Activated T-cell treated with anti-CD3 and anti-CD28 coated beads for 1 hour (primary cell): ENCODE results near the gene CDH1.
"Not testable (repeated sequence)": the region's sequence is repeated elsewhere in the genome, so short reads cannot be mapped to it uniquely, and the experiment has no call there.

Experiments used
- DNase-seq: peaks from one replicate; pipeline ENCODE4 v3.0.0-alpha.2; 2020; ENCODE audit warnings: low read depth

CDH1 gene

DNA sequence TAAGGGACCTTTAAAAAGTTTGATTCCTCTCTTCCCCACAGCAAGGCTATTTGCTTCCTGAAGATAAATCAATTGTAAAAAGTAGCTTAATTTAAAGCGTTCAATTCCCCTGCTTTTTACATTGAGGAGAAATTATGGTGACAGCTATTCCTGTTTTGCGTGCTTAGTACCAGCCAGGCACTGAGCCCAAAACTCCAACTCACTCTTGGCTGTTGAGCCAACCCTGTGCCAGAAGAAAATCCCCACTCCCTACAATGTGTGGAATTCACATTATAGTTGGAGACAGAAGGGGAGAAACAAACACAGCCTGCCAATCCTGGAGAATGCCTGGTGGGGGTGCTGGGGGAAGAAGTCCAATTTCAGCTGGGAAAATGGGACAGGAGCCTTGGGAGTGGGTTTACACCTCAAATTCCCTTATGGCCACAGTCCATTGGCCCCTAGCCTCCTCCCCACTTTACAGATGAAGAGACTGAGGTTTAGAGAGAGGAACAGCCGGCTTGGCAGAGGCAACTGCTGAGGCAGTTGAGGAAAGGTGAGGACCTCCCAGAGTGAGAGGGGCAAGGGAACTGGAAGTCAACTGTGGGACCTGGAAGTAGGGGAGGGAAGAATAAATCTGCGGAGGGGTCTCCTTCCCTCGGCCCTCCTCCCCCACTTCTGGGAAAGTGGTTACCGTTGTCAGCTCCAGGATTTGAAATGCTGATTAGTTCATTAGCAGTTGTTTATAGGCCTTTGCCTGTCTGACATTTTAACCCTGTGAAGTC is 26.1 kb downstream of the CDH1 start:
- no peak for DNase-seq

DNA sequence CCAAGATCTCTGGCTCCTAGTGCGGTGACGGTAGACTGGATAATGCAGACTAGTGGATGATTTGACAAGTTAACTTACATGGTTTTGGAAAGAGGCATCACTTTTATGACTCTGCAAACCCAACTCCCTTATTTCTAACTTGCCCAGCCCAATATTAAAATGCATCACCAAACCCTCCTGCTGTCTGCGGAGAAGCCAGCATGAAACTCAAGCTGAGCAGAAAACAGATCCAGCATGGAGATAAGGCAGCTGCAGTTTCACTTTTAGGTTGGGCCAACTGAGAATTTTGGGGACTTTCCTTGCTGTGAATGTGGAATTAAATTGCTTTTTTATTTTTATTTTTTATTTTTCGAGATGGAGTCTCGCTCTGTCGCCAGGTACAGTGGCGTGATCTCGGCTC is 27.8 kb downstream of the CDH1 start:
- no peak for DNase-seq

DNA sequence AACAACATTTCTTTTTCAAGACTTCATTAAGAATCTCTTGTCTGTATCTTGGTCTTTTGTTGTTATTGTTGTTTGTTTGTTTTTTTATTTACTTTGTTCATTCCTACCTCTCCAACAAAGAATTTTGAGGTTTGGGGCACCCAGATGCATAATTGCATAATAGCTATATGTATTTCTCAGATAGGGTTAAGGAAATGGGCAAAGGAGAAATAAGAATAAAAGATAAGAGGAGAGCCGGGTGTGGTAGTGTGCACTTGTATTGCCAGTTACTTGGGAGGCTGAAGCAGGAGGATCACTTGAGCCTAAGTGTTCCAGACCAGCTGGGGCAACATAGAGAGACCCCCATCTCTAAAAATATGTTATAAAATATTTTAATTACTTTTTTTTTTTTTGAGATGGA is 30.5 kb downstream of the CDH1 start:
- no peak for DNase-seq

DNA sequence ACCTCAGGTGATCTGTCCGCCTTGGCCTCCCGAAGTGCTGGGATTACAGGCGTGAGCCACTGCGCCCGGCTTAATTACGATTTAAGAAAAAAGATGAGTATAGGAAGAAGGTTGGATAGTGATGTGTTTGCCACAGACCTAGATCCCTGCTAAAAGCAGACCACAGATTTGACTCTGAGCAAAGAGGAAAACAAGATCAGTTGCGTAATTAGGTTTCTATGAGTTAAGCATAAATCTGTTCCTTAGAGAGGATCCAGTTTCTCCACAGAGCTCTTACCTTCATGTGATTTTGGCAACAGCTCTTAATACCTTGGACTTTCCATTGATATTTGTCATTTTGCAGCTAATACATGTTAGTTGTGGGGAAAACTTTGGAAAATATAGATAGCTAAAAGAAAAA is 31.1 kb downstream of the CDH1 start:
- DNase-seq = no peak

DNA sequence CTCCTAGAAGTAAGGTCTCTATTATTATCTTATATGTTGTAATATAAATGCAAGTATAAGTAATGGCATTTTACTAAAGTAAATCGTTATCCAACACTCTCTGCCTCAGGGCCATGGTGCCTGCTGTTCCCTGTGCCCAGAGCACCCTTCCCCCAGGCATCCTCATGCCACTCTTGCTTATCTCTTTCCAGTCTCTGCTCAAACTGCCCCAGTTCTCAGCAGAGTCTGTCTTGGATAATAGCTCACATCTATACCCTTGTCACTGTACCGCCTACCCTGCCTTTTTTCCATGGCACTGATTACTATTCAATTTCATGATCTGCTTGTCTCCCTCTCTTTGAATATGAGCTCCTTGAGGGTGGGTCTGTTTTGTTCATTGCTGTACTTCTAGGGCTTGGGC is 31.7 kb downstream of the CDH1 start:
- DNase-seq = no peak

DNA sequence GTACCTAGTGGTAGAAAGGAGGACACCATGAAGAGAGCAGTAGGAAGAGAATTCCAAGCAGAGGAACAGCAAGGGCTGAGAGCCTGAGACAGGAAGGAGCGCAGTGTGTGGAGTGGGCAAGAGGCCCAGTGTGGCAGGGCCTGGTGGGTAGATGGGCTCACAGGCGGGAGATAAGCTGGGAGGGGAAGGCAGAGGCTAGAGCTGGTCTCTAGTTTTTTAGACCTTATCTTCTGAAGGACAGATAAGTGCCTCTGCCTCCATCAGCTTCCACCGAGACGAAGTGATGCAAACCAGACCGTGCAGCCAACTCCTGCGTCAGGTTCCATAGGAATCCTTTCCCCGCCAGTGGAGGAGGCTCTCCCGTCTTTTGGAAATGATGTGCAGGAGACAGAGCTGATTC is 33.6 kb downstream of the CDH1 start:
- DNase-seq = no peak

DNA sequence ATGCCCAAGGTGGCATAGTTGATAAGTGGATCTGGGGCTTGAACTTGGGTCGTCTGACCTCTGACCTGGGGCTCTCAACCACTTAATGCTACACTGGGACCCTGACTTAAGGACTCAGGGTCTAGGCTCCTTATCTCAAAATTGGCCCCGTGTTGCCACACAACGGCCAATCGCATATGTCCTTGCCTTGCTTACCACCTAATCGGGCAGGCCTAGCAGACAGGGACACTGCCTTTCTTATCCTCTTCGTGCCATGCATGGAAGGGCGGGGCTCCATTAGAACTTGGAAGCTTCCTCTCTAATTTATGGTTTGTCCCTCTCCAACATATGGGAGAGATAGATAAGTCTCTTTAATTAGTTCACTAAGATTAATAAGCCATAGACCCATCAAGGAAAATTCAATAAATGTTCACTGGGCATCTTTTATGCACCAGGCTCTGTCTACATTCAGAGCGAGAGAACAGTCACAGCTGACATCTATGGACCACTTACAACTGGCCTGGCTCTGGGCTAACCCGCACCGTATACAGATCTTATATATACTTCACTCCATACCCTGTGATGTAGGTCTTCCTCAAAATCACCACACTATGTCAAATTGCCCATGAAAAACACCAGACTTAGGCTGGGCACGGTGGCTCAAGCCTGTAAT is 35.1 kb downstream of the CDH1 start:
- DNase-seq = no peak

DNA sequence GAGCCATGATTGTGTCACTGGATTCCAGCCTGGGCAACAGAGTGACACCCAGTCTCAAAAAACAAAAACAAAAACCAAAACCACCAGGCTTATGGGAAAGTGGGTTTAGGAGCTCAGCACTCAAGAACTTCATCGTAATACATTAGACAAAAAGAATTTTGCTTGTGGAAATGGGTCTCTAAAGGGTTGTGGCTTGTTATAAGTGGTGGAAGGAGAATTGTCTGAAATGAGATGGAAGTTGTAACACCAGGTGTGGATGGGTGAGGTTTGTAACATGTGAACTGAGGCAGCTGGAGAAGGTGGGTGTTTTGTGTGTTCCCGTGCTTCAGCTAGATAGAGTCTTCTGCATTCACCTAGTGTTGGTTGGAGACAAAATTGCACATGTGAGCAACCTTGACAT is 35.8 kb downstream of the CDH1 start:
- no peak for DNase-seq

DNA sequence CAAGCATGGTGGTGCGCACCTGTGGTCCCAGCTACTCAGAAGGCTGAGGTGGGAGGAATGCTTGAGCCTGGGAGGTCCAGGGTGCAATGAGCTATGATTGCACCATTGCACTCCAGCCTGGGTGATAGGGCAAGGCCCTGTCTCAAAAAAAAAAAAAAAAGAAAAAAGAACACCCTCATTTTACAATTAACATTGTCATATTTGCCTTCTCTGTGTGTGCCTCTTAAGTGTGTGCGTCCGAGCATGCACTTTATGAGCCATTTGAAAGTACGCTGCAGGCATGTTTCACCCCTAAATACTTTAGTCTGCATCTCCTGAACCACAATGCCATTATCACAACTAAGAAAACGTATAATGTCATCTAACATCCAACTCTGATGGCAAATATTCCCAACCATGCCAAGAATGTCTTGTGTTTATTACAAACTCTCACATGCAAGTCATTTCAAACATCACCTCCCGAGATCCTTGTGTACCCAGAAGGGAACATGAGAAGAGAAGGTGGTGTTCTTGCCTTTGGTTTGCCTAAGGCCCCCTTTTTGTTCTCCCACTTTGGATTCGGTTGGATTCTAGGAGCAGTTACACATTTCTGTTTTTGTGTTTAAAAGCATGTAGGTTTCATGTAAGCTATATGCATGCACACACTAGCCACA is 38.0 kb downstream of the CDH1 start:
- DNase-seq = no peak

DNA sequence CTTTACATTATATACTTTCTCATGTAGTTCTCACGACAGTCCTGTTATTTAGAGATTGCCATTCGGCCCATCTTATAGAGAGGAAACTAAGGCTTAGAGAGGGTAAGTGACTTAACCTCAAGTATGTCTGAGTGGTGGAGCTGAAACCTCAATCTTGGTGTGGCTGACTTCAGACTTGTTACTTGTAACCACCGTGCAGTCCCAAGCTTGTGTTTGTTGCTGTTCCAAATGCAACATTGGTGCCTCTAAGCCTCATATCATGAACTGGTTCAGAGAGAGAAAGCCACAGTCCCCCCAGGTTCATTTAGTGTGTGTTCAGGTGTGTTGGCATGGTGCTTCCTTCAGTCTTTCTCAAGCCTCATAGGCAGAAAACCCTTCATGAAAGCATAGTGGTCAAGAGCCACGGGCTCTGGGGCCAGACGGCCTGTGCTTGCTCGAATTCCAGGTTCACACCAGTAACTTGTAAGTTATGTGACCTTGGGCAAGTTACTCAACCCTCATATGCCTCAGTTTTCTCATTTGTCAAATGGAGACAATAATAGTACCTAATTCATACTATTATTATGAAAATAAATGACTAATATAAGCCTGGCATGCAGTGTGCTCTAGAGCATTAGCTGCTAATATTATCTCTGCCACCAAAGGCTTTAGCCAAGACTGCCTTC is 39.9 kb downstream of the CDH1 start:
- DNase-seq = no peak

DNA sequence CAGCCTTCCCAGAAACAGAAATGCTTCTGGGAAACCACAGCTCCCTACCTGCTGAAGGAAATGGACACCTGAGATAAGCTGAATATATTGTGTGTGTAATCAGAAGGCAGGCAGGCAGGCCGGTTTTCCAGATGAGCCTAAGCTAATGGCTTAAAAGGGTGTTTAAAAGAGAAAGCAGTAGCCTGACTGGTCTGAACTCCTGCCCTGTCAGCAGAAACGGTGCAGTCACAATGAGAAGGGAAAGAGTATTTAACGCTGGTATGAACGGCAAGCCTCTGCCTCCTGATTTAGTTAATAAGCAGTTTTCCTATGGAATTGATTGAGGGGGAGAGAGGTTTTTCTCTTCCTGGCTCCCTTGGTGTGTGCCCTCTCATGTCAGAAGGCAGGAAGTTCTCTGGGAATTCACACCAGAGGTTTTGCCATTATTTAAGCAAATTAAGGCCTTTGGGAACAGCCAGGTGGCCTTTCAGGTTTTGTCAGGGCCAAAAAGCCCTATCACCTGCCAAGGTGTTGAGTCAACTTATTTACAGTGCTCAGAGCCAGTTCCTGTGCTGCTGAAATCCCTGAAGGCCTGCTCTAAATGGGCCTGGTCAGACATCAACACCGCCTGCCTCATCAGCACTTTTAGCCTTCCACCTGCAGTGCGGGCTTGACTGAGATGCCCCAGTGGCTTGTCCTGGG is 41.6 kb downstream of the CDH1 start:
- no peak for DNase-seq

DNA sequence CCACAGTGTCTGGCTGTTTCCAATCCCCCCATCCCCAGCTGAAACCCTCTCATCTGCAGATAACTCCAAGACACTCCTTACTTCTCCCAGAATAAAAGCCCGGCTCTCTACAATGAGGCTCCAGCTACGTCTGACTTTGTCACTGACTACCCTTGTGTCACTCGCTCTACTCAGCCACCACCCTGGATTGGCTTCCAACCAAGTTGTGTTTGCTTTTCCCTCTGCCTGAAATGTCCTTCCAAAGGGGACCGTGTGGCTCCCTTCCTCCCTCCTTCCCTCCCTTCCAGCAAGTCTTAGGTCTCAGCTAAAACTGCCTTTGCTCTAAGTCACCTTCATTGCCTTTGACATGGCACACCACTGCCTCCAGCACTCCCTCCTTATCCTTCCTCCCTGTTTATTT is 42.8 kb downstream of the CDH1 start:
- DNase-seq = no peak

DNA sequence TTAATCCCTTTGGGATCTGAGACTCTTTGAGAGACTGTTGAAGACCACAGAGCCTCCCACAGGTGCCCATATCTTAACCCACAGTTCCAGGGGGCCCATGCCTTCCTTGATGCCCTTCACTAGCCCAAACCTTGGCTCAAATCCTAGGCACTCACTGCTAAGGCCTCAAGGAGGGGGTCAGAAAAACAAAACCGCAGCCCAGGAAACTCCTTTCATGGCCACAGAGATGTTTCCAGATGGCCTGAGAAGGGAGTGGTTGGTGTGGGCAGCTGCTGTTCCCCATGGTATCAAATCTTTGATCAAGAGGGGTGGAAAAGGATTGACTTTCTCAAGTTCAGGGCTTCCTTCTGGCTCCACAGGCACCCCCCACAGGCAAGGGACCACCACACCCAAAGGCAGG is 44.7 kb downstream of the CDH1 start:
- no peak for DNase-seq

DNA sequence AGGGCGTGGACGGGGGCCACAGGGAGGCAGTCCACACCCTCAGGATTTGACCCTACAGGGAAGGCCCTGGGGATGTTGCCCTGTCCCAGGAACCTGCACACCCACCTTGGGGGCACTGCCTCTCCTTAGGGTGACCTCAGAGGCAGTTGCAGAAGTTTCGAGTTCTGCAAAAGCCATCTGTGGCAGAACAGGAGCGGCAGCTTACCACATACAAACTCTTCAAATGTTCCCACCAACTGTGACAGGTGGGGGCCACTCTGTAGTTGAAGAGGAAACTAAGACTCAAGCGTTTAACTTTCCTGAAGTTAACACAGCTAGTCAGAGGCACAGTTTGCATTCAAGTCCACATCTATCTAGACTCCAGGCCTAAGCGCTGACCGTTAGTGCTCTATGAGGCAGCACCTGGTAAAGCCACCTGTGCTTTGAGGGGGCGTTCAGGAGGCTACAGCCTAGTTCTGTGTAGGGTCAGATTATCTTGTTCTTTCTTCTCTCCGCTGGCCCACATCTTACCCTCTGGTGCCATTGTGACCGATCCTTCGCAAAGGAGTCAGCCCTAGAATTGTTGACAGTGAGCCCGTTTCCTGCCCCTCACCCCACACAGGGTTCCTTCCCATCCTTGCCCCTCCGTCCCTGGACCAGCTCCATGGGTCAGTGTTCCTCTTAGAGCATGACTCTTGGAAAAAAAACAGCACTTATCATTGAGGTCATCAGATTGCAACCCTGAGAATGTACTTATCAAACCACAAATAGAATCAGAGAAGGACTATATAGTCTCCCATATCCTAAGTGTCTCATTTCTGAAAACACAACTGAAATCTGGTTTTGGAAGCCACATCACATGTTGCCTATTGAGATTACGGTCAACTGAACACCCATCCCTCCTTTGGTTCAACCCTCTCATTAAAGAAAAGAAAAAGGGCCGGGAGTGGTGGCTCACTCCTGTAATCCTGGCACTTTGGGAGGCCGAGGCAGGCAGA is 45.4 kb downstream of the CDH1 start:
- DNase-seq = no peak

DNA sequence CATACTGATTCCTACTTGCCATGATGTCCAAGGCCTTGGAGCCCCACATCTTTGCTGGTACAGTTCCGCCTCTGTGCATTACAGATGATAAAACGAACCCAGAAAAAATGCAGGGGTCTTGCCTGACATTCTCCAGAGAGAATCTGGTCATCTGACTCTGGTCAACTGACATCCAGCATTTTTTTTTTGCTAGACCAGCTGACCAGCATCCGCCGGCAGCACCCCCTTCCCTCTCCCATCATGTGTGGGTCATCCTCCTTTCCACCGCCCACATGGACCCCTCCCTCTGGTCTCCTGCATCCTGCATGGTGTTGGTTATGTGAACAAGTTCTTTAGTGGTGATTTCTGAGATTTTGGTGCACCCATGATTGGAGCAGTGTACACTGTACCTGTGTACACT is 47.1 kb downstream of the CDH1 start:
- DNase-seq = no peak

DNA sequence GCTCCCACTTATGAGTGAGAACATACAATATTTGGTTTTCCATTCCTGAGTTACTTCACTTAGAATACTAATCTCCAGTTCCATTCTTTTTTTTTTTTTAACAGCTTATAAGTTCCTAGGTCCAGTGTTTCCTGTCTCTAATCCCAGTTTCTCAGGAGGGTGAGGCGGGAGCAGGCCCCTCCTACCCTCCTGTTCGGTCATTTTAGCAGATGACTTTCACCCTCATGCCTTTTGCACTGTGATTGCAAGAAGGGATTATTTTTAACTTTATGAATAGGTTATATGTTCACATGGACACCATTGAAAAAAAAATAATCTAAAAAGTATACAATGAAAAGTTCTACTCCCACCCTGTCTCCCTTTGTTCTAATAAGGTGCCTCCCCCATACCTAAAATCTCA is 47.6 kb downstream of the CDH1 start:
- no peak for DNase-seq

DNA sequence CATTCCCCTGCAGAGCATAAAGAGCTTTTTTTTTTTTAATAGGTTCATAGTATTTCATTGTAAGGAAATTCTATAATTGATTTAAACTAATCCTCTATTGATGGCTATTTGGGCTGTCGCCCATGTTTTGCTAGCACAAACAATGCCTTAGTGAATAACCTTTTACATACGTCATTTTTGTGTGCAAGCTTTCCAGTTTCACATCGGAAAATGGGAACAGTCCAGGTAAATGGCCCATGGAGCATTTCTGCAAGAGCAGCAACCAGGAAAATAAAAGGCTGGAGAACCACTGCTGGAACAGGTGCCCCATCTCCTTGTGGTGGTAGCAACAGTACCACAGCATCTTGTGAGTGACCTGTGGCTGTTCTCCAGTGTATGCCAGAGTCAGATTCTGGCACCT is 48.6 kb downstream of the CDH1 start:
- no peak for DNase-seq

DNA sequence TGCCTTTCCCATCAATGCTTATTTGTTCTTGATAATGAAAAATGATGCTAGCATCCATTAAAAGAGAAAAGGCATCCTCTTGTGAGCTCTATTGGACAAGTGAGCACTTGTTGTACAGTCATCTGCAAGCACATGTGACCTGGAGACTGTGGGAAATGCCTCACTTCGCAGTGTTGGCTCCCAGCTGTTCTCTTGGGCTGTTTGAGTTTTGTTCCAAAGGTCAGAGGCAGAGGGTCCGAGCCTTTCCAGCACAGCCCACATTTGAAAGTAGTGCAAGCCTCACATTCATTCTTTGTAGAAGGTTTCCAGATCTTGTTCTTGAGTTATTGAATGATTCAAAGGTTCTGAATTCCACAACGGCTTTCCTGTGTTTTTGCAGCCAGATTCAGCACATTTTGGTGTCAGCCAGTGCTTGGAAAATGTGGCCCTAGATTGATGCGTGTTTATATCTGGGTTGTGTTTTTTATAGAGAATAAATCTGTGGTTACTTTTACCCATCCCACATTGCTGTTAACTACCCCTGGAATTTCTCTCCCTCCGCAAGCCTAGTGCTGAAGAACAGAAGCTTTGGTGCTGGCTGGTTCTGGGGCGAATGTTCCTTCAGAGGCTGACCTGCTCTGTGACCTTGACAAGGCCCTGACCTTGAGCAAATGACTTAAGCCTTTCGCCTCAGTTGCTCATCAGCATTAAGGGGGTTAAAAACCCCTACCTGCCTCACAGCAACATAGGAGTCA is 49.8 kb downstream of the CDH1 start:
- no peak for DNase-seq

DNA sequence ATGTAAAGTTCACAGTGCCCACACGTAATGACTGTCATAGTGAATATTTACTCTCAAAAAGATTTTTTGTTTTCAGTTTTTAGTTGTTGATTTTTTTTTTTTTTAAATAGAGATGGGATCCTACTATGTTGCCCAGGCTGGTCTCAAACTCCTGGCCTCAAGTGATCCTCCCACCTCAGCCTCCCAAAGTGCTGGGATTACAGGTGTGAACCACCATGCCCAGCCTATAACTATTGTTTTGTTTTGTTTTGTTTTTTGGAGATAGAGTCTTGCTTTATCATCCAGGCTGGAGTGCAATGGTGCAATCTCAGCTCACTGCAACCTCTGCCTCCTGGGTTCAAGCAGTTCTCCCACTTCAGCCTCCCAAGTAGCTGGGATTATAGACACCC is 50.3 kb downstream of the CDH1 start:
- DNase-seq = not testable (repeated sequence)

DNA sequence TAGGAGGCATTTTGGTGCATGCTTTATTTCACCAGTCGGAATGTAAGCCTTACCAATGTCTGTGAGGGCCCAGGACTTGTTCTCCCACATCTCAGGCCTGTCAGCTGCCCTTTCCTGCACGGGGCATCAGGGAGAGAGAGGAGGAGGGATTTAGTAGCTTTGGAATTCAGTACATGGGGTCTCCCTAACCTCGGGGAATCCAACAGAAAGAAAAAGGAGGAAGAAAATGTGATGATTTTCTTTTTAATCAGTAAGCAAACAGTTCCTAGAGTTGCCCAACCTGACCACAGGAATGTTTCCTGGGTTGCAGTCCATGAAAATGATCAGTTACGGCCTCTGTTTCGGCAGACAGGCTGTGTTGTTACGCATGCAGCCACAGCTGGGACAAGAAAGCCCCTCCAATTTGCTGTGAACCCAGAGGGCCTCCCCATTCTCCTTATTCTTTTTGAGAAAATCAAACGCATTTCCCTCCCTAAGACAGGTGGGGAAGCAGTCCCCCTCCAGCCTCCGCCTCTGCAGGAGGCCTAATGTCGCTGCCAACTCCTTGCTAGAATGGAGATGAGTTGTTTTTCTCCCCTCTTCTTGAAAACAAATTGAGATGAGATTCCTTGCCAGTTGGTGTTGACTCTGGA is 53.2 kb downstream of the CDH1 start:
- no peak for DNase-seq
